ENCODE results near the gene VPS36.
"Not testable (repeated sequence)": the region's sequence is repeated elsewhere in the genome, so short reads cannot be mapped to it uniquely, and the experiment has no call there.

The VPS36 gene

GRCh38 chr13:52421216-52421615, 29.2 kb downstream of the VPS36 start:
- Histone ChIP-seq H3K9me3 (ENCODE audit: control insufficient read depth, insufficient read depth, low read length) (no peaks in the 10 kb centered on the region), H3K4me1 (ENCODE audit: control insufficient read depth, insufficient read depth, low read length) (no peaks in the 10 kb centered on the region), H3K36me3 (ENCODE audit: control insufficient read depth, insufficient read depth, low read length) (peaks cover 5% of the 10 kb centered on the region), H3K9ac (ENCODE audit: low read depth, low read length) (no peak overlapping the region), H3K4me3 (ENCODE audit: low read depth, low read length) (no peak overlapping the region), H3K27me3 (ENCODE audit: control insufficient read depth, insufficient read depth, low read length) (no peaks in the 10 kb centered on the region)

- H3K27me3 ChIP-seq (ENCODE audit: control insufficient read depth, insufficient read depth, low read length): no peaks in the 10 kb centered on the region
- H3K36me3 ChIP-seq (ENCODE audit: control insufficient read depth, insufficient read depth, low read length): no peaks in the 10 kb centered on the region
- H3K9ac ChIP-seq (ENCODE audit: low read depth, low read length): no peak overlapping the region
Measured at GRCh38 chr13:52419080-52419479, 31.4 kb downstream of the VPS36 start.

DNA sequence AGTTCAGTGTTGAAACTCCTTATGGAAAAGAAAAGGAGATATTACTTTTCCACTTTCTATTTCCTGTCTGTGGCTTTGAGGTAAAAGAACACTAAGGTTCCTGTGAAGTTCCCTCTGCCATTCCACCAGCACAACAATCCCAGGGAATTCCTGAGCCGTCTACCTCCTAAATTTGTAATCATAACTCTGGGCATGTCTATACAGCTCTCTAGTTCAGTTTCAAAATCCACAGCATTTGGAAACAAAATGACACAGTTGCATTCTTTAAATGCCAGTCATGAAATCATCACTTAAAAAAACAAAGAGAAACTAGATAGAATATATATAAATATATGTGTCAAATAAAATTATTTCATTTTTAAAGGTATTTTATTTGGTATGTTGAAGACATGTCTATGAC, 35.5 kb downstream of the VPS36 start:
- Histone ChIP-seq H3K36me3 (ENCODE audit: control insufficient read depth, insufficient read depth, low read length) (no peaks in the 10 kb centered on the region), H3K4me1 (ENCODE audit: control insufficient read depth, insufficient read depth, low read length) (no peaks in the 10 kb centered on the region), H3K9me3 (ENCODE audit: control insufficient read depth, insufficient read depth, low read length) (no peaks in the 10 kb centered on the region), H3K9ac (ENCODE audit: low read depth, low read length) (no peak overlapping the region), H3K27me3 (ENCODE audit: control insufficient read depth, insufficient read depth, low read length) (no peaks in the 10 kb centered on the region), H3K4me3 (ENCODE audit: low read depth, low read length) (no peak overlapping the region)

More at GRCh38 chr13:52419080-52419479, 31.4 kb downstream of the VPS36 start:
- H3K9me3 ChIP-seq (ENCODE audit: control insufficient read depth, insufficient read depth, low read length): no peaks in the 10 kb centered on the region
- H3K4me3 ChIP-seq (ENCODE audit: low read depth, low read length): no peak overlapping the region
- no peaks in the 10 kb centered on the region for H3K4me1 ChIP-seq (ENCODE audit: control insufficient read depth, insufficient read depth, low read length)

DNA sequence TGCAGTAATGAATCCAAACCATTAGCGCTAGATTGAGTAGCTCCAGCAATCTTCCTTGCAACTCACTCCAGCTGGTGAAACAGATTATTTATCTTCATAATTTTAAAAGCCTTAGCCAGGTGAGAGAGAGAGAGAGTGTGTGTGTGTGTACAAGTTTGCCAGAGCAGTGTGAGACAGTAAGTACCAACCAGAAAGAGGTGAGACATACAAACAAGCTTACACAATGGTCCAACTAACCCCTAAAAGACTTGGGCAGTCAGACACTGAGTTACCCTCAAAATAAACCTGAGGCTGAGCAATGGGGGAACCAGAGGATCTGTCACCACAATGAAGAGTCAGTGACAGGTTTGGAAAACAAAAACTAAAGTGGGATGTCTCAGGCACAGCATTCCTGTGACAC, 36.4 kb downstream of the VPS36 start:
- Histone ChIP-seq H3K9ac (ENCODE audit: low read depth, low read length) (no peak overlapping the region), H3K4me3 (ENCODE audit: low read depth, low read length) (no peak overlapping the region), H3K36me3 (ENCODE audit: control insufficient read depth, insufficient read depth, low read length) (no peaks in the 10 kb centered on the region), H3K9me3 (ENCODE audit: control insufficient read depth, insufficient read depth, low read length) (no peaks in the 10 kb centered on the region), H3K27me3 (ENCODE audit: control insufficient read depth, insufficient read depth, low read length) (no peaks in the 10 kb centered on the region), H3K4me1 (ENCODE audit: control insufficient read depth, insufficient read depth, low read length) (no peaks in the 10 kb centered on the region)

DNA sequence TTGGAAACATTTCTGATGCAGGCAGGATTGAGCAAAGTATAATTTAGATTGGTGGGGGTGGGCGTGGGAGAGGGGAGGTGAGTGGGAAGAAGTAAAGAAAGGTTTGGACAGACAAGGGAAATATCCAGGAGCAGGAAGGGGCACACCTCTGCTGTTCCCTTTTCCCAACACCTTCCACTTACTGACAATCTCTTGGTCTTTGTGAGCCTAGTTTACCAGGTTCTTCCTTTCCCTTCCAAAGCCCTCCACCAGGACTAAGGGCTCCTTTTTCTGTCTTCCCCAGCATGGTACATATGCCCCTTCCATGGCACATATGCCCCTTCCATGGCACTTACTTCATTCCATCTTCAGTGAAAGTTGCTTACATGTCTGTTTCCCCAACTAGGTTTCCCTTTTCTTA, 38.3 kb downstream of the VPS36 start:
- Histone ChIP-seq H3K4me1 (ENCODE audit: control insufficient read depth, insufficient read depth, low read length) (no peaks in the 10 kb centered on the region), H3K9me3 (ENCODE audit: control insufficient read depth, insufficient read depth, low read length) (no peaks in the 10 kb centered on the region), H3K9ac (ENCODE audit: low read depth, low read length) (no peak overlapping the region), H3K36me3 (ENCODE audit: control insufficient read depth, insufficient read depth, low read length) (no peaks in the 10 kb centered on the region), H3K4me3 (ENCODE audit: low read depth, low read length) (no peak overlapping the region), H3K27me3 (ENCODE audit: control insufficient read depth, insufficient read depth, low read length) (peaks cover 3% of the 10 kb centered on the region)

DNA sequence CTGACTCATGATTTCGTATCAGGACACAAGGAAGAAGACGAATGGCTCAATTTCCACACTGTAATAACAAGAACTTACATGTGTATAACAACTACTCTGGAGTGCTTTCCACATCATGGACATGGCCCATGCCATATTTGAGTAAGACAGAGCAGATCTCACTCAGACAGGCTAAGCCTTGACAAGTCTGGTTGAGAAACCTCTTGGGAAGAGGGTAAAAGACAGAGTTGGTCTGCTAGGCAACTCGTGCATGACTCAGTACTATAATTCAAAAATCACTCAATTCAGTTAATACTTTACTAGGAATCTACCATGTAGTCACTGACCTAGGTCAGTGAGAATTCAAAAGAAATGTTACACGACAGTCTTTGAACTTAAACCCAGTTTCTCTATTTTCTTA, 38.8 kb downstream of the VPS36 start:
- H3K4me1 ChIP-seq (ENCODE audit: control insufficient read depth, insufficient read depth, low read length): no peaks in the 10 kb centered on the region
- H3K9me3 ChIP-seq (ENCODE audit: control insufficient read depth, insufficient read depth, low read length): no peaks in the 10 kb centered on the region
- peaks cover 8% of the 10 kb centered on the region for H3K27me3 ChIP-seq (ENCODE audit: control insufficient read depth, insufficient read depth, low read length)
- H3K36me3 ChIP-seq (ENCODE audit: control insufficient read depth, insufficient read depth, low read length): no peaks in the 10 kb centered on the region
- H3K4me3 ChIP-seq (ENCODE audit: low read depth, low read length): no peak overlapping the region
- no peak overlapping the region for H3K9ac ChIP-seq (ENCODE audit: low read depth, low read length)

GRCh38 chr13:52408071-52408658, 42.3 kb downstream of the VPS36 start:
- not testable (repeated sequence) for H3K9me3 ChIP-seq (ENCODE audit: control insufficient read depth, insufficient read depth, low read length); H3K9ac ChIP-seq (ENCODE audit: low read depth, low read length); H3K4me1 ChIP-seq (ENCODE audit: control insufficient read depth, insufficient read depth, low read length); H3K36me3 ChIP-seq (ENCODE audit: control insufficient read depth, insufficient read depth, low read length)
- Histone ChIP-seq H3K27me3 (ENCODE audit: control insufficient read depth, insufficient read depth, low read length) (peaks cover 34% of the 10 kb centered on the region), H3K4me3 (ENCODE audit: low read depth, low read length) (peak overlapping the region; percentile 18)

DNA sequence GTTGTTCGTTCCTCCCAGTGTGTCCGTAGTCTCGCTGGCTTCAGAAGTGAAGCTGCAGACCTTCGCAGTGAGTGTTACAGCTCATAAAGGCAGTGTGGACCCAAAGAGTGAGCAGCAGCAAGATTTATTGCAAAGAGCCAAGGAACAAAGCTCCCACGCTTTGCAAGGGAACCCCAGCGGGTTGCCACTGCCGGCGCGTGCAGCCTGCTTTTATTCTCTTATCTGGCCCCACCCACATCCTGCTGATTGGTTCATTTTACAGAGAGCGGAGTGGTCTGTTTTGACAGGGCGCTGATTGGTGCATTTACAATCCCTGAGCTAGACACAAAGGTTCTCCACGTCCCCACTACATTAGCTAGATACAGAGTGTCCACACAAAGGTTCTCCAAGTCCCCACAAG, 43.0 kb downstream of the VPS36 start:
- not testable (repeated sequence) for H3K36me3 ChIP-seq (ENCODE audit: control insufficient read depth, insufficient read depth, low read length); H3K4me3 ChIP-seq (ENCODE audit: low read depth, low read length); H3K9me3 ChIP-seq (ENCODE audit: control insufficient read depth, insufficient read depth, low read length); H3K9ac ChIP-seq (ENCODE audit: low read depth, low read length); H3K4me1 ChIP-seq (ENCODE audit: control insufficient read depth, insufficient read depth, low read length)
- peaks cover 34% of the 10 kb centered on the region for H3K27me3 ChIP-seq (ENCODE audit: control insufficient read depth, insufficient read depth, low read length)

- H3K9me3 ChIP-seq (ENCODE audit: control insufficient read depth, insufficient read depth, low read length): no peaks in the 10 kb centered on the region
- H3K4me3 ChIP-seq (ENCODE audit: low read depth, low read length): peak overlapping the region; percentile 45
- H3K27me3 ChIP-seq (ENCODE audit: control insufficient read depth, insufficient read depth, low read length): peaks cover 34% of the 10 kb centered on the region
- H3K9ac ChIP-seq (ENCODE audit: low read depth, low read length): no peak overlapping the region
- H3K36me3 ChIP-seq (ENCODE audit: control insufficient read depth, insufficient read depth, low read length): no peaks in the 10 kb centered on the region
- H3K4me1 ChIP-seq (ENCODE audit: control insufficient read depth, insufficient read depth, low read length): peaks cover 3% of the 10 kb centered on the region
Measured at GRCh38 chr13:52406629-52407028, 43.8 kb downstream of the VPS36 start.

DNA sequence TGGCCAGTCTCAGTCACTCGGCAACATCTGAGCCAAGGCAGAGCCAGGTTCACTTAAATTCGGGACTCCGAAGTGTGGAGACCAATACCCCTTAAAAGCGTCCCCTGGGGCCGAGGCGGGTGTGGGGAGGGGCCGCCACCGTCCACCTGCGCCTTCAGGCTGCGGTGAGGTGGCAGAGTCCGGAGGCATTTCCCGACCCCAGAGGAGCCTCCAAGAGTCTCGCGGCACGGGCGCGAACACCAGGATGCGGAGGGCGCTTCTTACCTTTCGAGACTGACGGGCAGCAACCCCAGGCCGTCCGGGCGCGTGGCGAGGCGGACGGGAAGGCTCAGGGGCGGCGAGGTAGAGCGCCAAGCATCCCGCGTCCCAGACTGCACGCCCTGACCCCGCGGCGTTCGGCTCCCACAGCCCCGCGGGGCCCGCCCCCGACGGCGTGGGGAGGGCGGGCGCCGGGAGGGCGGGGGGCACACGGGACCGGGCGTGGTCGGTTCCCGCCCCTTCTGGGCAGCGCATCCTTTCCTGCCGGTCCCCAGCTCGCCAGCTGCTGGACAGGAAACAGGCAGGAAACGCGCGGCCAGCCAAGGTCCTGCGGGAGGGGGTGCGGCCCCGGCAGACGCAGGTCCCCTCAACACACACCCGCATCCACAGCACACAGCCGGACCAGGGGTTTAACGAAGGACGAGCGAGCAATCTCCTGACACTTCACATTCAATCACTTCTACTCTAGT, 44.5 kb downstream of the VPS36 start, which contains the start of gene THSD1:
Gene THSD1 (minus strand): TSS at position 406 of the 728 bp plus-strand sequence. CDS start 3,572 bp downstream, outside the sequence.
- H3K36me3 ChIP-seq (ENCODE audit: control insufficient read depth, insufficient read depth, low read length): no peaks in the 10 kb centered on the region
- peak within 1 kb of the TSS; percentile 45 for H3K4me3 ChIP-seq (ENCODE audit: low read depth, low read length)
- H3K9me3 ChIP-seq (ENCODE audit: control insufficient read depth, insufficient read depth, low read length): no peaks in the 10 kb centered on the region
- H3K4me1 ChIP-seq (ENCODE audit: control insufficient read depth, insufficient read depth, low read length): peaks cover 3% of the 10 kb centered on the region
- H3K27me3 ChIP-seq (ENCODE audit: control insufficient read depth, insufficient read depth, low read length): peaks cover 34% of the 10 kb centered on the region
- no peak within 1 kb of the TSS for H3K9ac ChIP-seq (ENCODE audit: low read depth, low read length)

GRCh38 chr13:52405369-52405766, 45.1 kb downstream of the VPS36 start:
- H3K36me3 ChIP-seq (ENCODE audit: control insufficient read depth, insufficient read depth, low read length): no peaks in the 10 kb centered on the region
- peak overlapping the region; percentile 45 for H3K4me3 ChIP-seq (ENCODE audit: low read depth, low read length)
- H3K9me3 ChIP-seq (ENCODE audit: control insufficient read depth, insufficient read depth, low read length): no peaks in the 10 kb centered on the region
- H3K27me3 ChIP-seq (ENCODE audit: control insufficient read depth, insufficient read depth, low read length): peaks cover 34% of the 10 kb centered on the region
- peaks cover 3% of the 10 kb centered on the region for H3K4me1 ChIP-seq (ENCODE audit: control insufficient read depth, insufficient read depth, low read length)
- no peak overlapping the region for H3K9ac ChIP-seq (ENCODE audit: low read depth, low read length)

GRCh38 chr13:52399708-52400107, 50.7 kb downstream of the VPS36 start:
- Histone ChIP-seq H3K9ac (ENCODE audit: low read depth, low read length) (no peak overlapping the region), H3K36me3 (ENCODE audit: control insufficient read depth, insufficient read depth, low read length) (no peaks in the 10 kb centered on the region), H3K4me1 (ENCODE audit: control insufficient read depth, insufficient read depth, low read length) (no peaks in the 10 kb centered on the region), H3K9me3 (ENCODE audit: control insufficient read depth, insufficient read depth, low read length) (no peaks in the 10 kb centered on the region), H3K27me3 (ENCODE audit: control insufficient read depth, insufficient read depth, low read length) (peaks cover 8% of the 10 kb centered on the region), H3K4me3 (ENCODE audit: low read depth, low read length) (no peak overlapping the region)
